Right lobe of liver (tissue), 6 donors: ENCODE measurements around the gene WDR20. TPM values are rescaled to one million over a fixed set of nuclear protein-coding genes. Genes with fewer than 3 reads are reported as not detected.
A peak's percentile ranks its signal among the peaks of the same experiment; 100 is the strongest.
"Not testable (repeated sequence)": the region's sequence is repeated elsewhere in the genome, so short reads cannot be mapped to it uniquely, and the experiment has no call there.

Source experiments
- ATAC-seq, 4 donors: fragments of 200-7000 bp; cut with Tn5 transposase; one replicate each; pipeline ENCODE4 v1.9.1; 2020; ENCODE audit warnings: mild to moderate bottlenecking in 4 of 4, moderate library complexity in 4 of 4
- DNase-seq, 3 donors: peaks; one replicate each; pipeline ENCODE4 v3.0.0-alpha.2; 2020
- H3K27ac ChIP-seq, 3 donors: fragments of 200-600 bp; one replicate each; pipeline ENCODE4 v1.8.0; 2022
- H3K27me3 ChIP-seq, 2 donors: fragments of 200-600 bp; one replicate each; pipeline ENCODE4 v1.8.0; 2022
- H3K36me3 ChIP-seq, 4 donors: fragments of 200-600 bp; sonication (generic) in 1 of 4; one replicate each; pipeline versions ENCODE4 v1.5.1 to v1.8.0; 2017 to 2022; ENCODE audit warnings: control low read depth in 1 of 4
- H3K4me1 ChIP-seq, 4 donors: fragments of 200-600 bp; sonication (generic) in 1 of 4; one replicate each; pipeline versions ENCODE4 v1.5.1 to v1.8.0; 2017 to 2022; ENCODE audit warnings: control low read depth in 1 of 4
- H3K4me3 ChIP-seq, 3 donors: fragments of 200-600 bp; one replicate each; pipeline ENCODE4 v1.8.0; 2022
- H3K9me3 ChIP-seq, 4 donors: fragments of 200-600 bp; sonication (generic) in 1 of 4; one replicate each; pipeline versions ENCODE4 v1.5.1 to v1.8.0; 2017 to 2022; ENCODE audit warnings: control low read depth in 1 of 4
- POLR2A ChIP-seq: fragments of 450-650 bp; IDR thresholded peaks from one replicate; pipeline ENCODE4 v1.6.1; 2017; ENCODE audit warnings: antibody characterized with exemption, mild to moderate bottlenecking
- WGBS: methylation state at CpG from one replicate; pipeline ENCODE4 v1.1.6; 2018; ENCODE audit warnings: low coverage, low lambda C conversion rate; ENCODE audit not compliant: insufficient coverage; ENCODE audit errors: missing lambda C conversion rate; 5-methylcytosine and 5-hydroxymethylcytosine counted together
- intact Hi-C, 2 donors: fragments of 100-400 bp; cut with DNase I; formaldehyde crosslinking; loops; one replicate each; pipeline versions ENCODE4 v1.11.2 to v1.14.1; 2022
- total RNA-seq, 6 experiments: library from RNA; depleted of rRNA in 2 of 6; stranded (reverse); fragments of >200 nt in 2 of 6; fragmentation: NEBNext Ultra II Directional in 3 of 6; extraction: Animal tissue kit (Norgen Biotek cat#: 25700) in 3 of 6; gene quantifications; one replicate each; pipeline versions ENCODE4 v1.1.0 to v1.2.4, GENCODE V29; 2016 to 2023
- TF ChIP-seq, protein P1 (sequence below), 4 donors: fragments of 200-600 bp in 3 of 4; fragments of 450-650 bp in 1 of 4; IDR thresholded peaks; one replicate each; pipeline versions ENCODE4 v1.5.1 to v1.8.0; 2016 to 2022; ENCODE audit warnings: antibody characterized with exemption in 4 of 4, mild to moderate bottlenecking in 2 of 4
- donor health status: DM: no; HTN: yes; CAD: no.
- donor health status: DM: no; HTN: no; CAD: no.
- donor health status: DM: no; HTN: no; CAD: no.
- donor health status: DM: no; HTN: yes; CAD: no.
- donor health status: DM: no; HTN: yes; CAD: no.

WDR20 gene
- total RNA-seq, 6 experiments from 2014 or later = 6.3 to 14.7 (median 12.4) TPM

DNA sequence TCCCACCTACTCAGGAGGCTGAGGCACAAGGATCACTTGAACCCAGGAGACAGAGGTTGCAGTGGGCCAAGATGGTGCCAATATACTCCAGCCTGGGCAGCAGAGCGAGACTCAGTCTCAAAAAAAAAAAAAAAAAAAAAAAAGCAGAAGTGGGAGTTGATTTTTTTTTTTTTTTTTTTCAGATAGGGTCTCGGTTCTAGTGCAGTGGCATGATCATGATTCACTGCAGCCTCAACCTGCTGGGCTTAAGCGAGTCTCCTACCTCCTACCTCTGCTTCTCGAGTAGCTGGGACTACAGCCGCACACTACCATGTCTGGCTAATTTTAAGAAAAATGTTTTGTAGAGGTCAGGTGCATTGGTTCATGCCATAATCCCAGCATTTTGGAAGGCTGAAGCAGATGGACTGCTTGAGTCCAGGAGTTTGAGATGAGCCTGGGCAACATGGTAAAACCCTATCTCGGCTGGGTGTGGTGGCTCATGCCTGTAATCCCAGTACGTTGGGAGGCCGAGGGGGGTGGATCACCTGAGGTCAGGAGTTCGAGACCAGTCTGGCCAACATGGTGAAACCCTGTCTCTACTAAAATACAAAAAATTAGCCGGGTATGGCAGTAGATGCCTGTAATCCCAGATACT lies 36.5 kb upstream of the WDR20 start:
- H3K4me1 ChIP-seq = no peaks in the 10 kb centered on the region
- no peak for ATAC-seq
- TF ChIP-seq POLR2A = no peak
- TF ChIP-seq, protein P1, sequence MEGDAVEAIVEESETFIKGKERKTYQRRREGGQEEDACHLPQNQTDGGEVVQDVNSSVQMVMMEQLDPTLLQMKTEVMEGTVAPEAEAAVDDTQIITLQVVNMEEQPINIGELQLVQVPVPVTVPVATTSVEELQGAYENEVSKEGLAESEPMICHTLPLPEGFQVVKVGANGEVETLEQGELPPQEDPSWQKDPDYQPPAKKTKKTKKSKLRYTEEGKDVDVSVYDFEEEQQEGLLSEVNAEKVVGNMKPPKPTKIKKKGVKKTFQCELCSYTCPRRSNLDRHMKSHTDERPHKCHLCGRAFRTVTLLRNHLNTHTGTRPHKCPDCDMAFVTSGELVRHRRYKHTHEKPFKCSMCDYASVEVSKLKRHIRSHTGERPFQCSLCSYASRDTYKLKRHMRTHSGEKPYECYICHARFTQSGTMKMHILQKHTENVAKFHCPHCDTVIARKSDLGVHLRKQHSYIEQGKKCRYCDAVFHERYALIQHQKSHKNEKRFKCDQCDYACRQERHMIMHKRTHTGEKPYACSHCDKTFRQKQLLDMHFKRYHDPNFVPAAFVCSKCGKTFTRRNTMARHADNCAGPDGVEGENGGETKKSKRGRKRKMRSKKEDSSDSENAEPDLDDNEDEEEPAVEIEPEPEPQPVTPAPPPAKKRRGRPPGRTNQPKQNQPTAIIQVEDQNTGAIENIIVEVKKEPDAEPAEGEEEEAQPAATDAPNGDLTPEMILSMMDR (IDR thresholded peaks at IDR 0.05) = no peak
- no peaks in the 10 kb centered on the region for H3K27me3 ChIP-seq
- DNase-seq = no peak
- no peak overlapping the region for H3K4me3 ChIP-seq
- intact Hi-C loops = loop anchor here in 1 of 2 donors (5.0 kb wide), 1 partner anchor 46 kb away; no protein-coding TSS in a partner anchor
- no peak overlapping the region for H3K27ac ChIP-seq
- H3K9me3 ChIP-seq = no peaks in the 10 kb centered on the region
- no peaks in the 10 kb centered on the region for H3K36me3 ChIP-seq
- WGBS = 73% methylated on average over 8 of the region's 10 CpGs

DNA sequence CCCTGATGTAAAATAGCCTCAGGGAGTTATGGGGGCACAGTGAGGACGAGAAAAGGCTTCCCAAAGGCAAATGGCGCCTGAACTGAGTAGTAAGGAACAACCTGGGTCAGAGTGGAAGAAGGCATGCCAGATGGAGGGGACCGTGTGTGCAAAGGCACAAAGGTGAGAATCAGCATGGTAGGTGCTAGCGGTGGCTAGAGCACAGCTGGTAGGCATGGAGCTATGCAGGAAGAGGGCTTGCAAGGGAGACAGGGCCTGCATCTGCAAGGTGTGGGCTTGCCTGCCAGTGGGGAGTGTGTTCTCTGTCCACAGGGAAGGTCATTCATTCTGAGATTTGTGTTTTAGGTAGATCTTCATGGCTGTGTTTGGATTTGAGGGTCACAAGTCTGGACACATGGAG lies 34.3 kb upstream of the WDR20 start:
- H3K9me3 ChIP-seq = no peaks in the 10 kb centered on the region
- no peaks in the 10 kb centered on the region for H3K4me1 ChIP-seq
- no peak for TF ChIP-seq POLR2A
- TF ChIP-seq, protein P1 (IDR thresholded peaks at IDR 0.05) = no peak
- no peak overlapping the region for H3K4me3 ChIP-seq
- WGBS = 76% methylated on average over 4 of the region's 4 CpGs
- H3K27me3 ChIP-seq = no peaks in the 10 kb centered on the region
- H3K27ac ChIP-seq = no peak overlapping the region
- intact Hi-C loops = no loop called here
- ATAC-seq (no peak), DNase-seq (peak in 1 of 3 donors; percentile 28)
- H3K36me3 ChIP-seq = no peaks in the 10 kb centered on the region

- H3K36me3 ChIP-seq, ATAC-seq, intact Hi-C loops, H3K4me1 ChIP-seq, H3K27me3 ChIP-seq, H3K9me3 ChIP-seq, DNase-seq, H3K27ac ChIP-seq, H3K4me3 ChIP-seq: not testable (repeated sequence)
- 50% methylated on average over 1 of the region's 1 CpG for WGBS
Measured at GRCh38 chr14:102109332-102109731, 30.4 kb upstream of the WDR20 start.

DNA sequence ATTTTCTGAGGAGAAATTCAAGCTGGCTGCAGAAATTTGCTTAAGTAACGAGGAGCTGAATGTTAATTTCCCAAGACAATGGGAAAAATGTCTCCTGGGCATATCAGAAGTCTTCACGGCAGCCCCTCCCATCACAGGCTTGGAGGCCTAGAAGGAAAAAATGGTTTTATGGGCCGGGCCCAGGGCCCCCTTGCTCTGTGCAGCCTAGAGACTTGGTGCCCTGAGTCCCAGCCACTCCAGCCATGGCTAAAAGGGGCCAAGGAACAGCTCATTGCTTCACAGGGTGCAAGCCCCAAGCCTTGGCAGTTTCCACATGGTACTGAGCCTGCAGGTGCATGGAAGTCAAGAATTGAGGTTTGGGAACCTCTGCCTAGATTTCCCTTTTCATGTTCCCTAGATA lies 28.6 kb upstream of the WDR20 start:
- TF ChIP-seq POLR2A = no peak
- TF ChIP-seq, protein P1 (IDR thresholded peaks at IDR 0.05) = no peak
- intact Hi-C loops = no loop called here
- H3K4me3 ChIP-seq = no peak overlapping the region
- no peaks in the 10 kb centered on the region for H3K4me1 ChIP-seq
- no peaks in the 10 kb centered on the region for H3K36me3 ChIP-seq
- H3K9me3 ChIP-seq = no peaks in the 10 kb centered on the region
- H3K27me3 ChIP-seq = no peaks in the 10 kb centered on the region
- WGBS = 83% methylated on average over 3 of the region's 3 CpGs
- DNase-seq (no peak), ATAC-seq (no peak)
- no peak overlapping the region for H3K27ac ChIP-seq

DNA sequence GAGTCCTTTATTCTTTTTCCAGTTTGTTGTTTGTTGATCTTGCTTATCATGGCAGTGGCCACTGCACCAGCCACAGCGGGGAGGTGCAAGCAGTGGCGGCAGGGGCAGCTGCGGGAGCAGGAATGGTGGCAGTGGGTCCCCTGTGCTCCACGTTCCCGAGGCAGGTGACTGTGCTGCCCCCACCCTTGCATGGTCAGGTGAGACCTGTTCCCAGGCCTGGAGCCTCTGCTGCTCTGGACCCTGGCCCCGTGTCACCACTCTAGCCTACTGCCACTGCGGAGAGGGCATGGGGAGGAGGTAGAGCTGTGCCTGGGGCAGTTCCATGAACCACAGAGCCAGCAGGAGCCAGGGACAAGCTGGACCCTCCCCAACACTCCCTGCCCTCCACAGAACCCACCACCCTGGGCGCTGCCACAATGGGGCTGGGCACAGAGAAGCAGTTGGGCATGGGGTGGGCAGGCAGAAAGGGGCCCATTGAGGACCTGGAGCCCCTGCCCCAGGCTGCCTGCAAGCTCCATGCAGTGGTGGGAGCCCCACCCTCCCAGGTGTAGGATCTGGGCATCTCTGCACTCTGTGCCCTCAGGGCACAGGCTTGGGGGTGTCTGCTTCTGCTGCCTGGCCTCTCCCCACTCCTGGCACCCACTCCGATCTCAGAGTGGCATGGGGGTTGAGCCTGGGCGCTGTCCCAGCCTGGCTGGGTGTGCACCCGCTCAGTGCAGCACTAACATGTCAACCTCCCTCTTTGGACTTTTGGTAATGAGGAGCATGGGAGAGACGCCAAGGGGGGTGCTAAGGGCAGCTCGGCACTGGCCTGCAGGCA lies 23.1 kb upstream of the WDR20 start:
- no peaks in the 10 kb centered on the region for H3K4me1 ChIP-seq
- H3K27me3 ChIP-seq = no peaks in the 10 kb centered on the region
- no peak for DNase-seq
- no peaks in the 10 kb centered on the region for H3K36me3 ChIP-seq
- ATAC-seq = peak in 1 of 4 donors; percentile 40
- intact Hi-C loops = no loop called here
- WGBS = 88% methylated on average over 5 of the region's 13 CpGs
- no peak overlapping the region for H3K27ac ChIP-seq
- H3K4me3 ChIP-seq = no peak overlapping the region
- H3K9me3 ChIP-seq = no peaks in the 10 kb centered on the region
- TF ChIP-seq POLR2A = no peak
- TF ChIP-seq, protein P1 (IDR thresholded peaks at IDR 0.05) = no peak
